HG03439 (cell line): ENCODE results near the gene SLBP.
"Not testable (repeated sequence)": the region's sequence is repeated elsewhere in the genome, so short reads cannot be mapped to it uniquely, and the experiment has no call there.

Source experiments
- ATAC-seq: cut with Tn5 transposase; IDR thresholded peaks from one replicate; pipeline ENCODE4 v1.9.1; 2021; ENCODE audit warnings: mild to moderate bottlenecking, moderate library complexity; ENCODE audit not compliant: unreplicated experiment

The SLBP gene

DNA sequence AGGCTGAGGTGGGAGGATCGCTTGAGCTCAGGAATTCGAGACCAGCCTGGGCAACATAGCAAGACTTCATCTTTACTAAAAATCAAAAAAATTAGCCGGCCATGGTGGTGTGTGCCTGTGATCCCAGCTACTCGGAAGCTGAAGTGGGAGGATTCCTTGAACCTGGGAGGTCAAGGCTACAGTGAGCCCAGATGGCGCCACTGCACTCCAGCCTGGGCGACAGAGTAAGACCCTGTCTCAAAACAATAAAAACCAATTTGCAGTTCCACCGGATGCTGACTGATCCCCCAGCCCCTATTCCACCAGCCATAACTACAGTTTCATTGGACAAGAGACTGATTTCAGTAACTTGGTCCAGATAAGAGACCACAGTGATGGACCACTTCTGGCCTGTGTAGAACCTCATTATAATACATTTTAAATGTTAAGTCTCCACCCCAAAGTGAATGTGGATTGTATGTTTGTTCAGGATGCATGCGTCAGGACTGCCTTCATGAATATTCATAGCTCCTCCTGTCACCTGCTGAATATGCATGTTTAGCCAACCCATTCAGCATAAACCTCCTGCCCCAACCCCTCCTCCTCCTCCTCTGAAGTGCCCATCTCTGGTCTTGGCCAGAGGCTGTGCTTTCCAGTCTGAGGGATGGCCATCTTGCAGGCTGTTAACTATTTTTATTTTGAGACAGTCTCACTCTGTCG, 2.3 kb upstream of the SLBP start:
- ATAC-seq = no peak

DNA sequence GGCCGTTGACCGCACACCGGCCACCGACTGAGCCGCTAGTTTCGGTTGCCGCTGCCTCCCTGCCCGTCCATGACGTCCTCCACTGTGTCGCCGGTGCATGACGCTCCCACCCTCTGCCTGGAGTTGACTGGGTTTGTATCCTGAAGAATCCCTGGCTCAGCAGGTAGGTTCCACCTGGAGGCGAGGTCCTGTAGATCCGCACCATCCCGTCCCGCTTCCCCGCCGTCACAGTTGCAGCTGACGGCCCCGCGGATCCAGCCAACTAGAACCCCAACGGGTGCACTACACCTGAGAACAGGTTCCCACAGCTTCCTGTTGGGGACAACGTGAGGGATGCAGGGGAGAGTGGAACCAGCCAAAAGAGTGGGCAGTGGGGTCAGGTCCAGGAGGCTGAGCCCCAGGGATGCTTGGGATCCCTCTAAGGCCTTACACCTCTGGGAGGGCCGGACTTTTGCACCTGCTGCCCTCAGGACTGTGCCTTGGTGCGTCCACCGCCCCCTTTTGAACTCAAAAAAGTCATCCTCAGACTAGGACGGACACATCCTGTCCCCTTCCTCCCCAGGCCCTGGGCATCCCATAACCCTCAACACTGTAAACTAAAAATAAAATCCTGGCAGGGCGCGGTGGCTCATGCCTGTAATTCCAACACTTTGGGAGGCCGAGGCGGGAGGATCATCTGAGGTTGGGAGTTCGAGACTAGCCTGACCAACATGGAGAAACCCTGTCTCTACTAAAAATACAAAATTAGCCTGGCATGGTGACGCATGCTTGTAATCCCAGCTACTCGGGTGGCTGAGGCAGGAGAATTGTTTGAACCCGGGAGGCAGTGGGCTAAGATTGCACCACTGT, 1.1 kb upstream of the SLBP start:
- peak; percentile 17 for ATAC-seq

DNA sequence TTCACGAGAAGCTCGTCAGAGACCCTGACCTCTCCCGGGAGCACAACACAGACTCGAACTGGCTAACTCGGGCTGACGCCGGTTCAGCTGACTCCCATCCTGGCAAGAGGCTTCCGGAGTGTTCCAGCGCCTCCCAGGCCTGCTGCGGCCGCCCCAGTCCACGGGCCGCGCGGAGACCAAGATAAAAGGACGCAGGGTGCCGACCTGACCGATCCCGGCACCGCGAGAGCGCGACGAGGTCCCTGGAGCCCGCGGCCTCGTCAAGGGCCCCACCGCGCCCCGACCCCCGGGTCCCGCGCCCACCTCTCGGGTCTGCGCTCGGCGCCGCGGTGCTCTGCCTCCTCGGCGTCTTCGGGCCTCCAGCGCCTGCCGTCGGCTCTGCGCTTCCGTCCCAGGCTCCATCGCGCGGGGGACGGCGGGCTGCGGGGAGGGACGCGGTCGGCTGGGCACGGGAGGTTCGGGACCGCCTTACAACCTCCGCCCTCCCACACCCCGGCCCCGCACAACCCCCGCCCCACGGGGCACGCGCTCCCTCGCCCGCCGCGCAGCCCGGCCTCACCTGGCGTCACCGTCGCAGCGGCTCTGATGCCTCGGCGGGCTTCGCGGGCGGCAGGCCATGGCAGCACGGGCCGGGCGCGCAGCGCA, 426 bp downstream of the SLBP start:
- ATAC-seq = peak; percentile 10

DNA sequence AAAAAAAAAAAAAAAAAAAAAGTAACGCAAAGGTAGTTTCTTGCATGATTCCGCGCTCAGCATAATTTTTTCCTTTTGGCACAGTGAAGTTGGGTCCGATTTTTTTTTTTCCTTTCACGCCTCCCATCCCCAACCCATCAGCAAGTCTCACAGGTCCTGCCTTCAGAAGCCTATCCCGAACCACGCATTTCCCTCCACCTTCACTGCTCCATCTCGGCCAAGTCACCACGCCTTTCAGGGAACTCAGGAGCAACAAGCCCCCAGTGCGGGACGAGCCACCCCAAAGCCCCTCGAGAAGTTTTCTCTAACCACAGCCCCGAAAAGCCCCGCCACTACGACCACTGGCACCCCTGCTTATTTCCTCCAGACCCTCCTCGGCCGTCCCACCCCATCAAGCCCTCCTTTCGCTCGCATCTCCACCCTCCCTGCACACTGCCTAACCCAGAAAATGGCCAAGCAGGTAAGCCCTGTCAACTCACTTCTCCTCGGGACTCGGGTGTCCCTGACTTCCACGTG, 1.0 kb downstream of the SLBP start:
- ATAC-seq = no peak

DNA sequence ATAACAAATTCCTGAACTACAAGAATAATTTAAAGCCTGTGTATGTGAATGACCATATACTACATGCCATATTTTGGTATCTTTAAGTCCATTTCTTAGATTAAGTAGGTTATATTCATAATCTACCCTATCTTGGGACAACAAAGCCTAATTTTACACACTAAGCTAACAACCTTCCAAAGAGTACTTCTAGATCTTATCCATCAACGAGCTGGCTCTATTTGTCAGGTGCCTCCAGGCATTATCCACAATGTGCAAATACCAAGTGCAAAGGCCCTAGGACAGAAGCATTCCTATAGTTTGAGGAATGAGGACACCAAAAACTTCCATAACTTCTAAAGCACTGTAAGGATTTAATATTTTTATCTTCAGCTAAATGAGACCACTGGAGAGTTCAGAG, 3.5 kb downstream of the SLBP start:
- ATAC-seq = no peak

DNA sequence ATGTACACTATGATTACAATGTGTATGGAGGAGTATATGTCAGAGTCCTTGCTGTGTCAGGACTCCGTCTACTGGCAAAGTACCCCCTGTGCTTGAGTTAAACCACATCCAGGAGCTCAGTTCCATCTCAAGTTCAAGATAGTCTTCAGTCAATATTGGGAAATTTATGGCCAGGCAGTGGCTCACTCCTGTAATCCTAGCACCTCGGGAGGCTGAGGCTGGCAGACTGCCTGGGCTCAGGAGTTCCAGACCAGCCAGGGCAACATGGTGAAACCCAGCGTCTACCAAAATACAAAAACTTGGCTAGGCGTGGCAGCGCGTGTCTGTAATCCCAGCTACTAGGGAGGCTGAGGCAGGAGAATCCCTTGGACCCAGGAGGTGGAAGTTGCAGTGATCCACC, 5.8 kb downstream of the SLBP start:
- no peak for ATAC-seq

DNA sequence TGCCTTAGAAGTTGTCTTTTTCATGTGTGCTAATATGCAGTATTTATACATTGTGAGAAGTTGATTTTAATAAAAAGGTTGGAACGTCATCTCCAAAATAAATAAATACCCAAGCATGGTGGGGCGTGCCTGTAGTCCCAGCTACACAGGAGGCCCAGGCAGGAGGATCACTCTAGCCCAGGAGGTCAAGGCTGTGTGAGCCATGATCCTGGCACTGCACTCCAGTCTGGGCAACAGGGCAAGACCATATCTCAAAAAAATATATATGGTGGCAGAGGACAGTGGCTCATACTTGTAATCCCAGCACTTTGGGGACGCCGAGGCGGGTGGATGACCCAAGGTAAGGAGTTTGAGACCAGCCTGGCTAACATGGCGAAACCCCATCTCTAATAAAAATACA, 6.4 kb downstream of the SLBP start:
- ATAC-seq = no peak

DNA sequence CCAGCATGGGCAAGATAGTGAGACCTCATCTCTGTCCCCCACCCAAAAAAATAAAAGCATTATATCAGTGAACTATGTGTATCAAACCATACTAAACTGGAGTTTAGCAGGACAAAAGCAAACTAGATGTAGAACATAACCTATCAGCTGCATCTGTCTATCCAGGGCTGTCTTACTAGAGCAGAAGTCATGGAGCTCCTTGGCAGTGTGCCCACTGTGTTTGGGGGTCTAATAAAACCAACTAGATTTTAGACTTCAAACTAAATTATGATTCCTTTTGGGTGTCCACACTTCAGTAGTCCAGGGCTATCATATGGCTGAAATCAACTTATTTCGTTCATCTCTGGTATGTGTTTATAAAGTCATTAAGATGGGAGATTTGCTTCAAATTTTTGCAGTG, 8.3 kb downstream of the SLBP start:
- ATAC-seq = no peak

DNA sequence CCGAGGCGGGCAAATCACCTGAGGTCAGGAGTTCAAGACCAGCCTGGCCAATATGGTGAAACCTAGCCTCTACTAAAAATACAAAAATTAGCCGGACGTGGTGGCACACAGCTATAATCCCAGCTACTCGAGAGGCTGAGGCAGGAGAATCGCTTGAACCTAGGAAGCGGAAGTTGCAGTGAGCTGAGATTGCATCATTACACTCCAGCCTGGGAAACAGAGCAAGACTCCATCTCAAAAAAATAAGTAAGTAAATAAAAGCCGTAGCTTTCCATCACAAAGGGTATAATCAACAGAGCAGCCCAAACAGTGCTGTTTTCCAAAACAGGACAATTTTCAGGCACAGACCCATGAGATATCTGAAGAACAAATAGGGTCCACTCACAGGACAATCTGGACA, 10.4 kb downstream of the SLBP start:
- ATAC-seq = not testable (repeated sequence)

DNA sequence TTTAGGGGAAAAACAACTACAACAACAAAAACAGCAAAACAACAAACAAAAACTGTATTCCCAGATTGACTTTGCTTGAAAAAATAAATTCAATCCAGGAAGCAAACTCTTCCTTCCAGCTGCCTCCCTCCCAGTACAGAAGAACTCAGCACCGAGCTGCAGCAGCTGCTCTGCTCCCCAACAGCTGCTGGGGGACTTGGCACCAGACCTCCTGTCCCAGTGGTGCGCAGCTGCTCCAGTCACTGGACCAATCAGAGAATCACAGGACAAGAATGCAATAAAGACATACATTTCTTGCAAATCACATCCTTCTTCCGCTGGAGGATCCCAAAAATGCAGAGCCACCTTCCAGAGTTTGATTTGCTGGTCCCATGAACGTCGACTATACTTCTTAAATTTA, 16.2 kb downstream of the SLBP start:
- ATAC-seq = no peak

DNA sequence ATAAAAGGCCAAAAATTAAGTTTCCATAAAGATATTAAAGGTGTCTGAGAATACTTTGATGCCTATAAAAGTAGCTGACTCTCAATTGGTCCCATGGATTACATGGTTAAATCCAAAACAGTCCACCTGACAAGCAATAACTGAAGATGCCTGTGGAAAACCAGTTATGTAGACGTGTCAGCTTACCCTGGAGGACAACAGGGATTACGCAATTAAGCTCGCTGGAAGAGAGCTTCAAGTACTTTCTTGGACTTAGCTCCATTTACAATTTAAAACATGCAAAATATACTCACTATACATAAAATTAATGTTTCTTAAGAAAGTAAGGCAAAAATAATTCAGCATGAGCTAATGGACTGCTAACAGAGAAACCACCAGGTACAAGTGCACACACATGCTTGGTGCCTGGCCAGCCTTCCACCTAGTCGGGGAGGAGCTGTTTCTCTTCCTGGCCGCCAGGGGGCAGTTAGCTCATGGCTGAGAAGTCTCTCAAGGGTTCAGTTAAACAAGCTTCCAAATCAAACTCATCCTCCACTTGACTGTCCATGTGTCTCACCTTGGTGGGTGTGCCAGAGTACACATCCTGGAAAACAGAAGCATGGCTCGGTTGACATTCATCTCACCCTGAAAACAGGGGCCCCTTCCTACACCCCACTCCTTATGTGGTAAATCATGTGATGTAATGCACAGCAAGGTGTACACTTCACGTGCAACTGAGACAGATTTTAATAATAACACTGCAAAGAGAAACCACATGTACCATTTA, 18.8 kb downstream of the SLBP start:
- ATAC-seq = peak; percentile 72

DNA sequence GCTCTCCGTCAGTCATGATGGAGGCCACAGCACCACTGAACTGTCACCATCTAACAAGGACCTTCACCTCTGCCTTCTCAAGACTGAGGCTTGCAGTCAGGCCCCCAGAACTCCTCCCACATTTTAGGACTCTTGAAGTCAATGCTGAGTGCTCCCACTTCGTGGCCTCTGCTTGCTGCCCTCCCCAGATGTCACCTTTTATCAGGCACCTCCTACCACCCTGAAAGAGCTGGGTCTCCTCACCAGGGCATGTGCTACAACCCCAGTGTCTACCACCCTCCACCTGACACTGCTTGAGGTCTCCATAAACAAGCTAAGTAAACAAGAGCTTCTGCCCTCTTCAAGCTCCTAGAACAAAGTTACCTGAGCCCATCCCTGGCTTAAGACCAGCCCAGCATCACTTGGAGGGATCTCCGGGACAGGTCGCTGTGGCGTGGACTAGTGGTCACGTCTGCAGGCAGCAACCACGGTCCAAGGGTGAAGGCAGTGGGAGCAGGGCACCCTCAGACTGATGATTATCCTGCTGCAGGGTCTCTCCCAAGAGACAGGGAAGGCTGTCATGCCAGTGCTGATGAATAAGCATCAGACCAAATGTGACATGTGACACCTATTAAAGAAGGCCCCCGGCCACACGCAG, 20.3 kb downstream of the SLBP start:
- ATAC-seq = no peak

DNA sequence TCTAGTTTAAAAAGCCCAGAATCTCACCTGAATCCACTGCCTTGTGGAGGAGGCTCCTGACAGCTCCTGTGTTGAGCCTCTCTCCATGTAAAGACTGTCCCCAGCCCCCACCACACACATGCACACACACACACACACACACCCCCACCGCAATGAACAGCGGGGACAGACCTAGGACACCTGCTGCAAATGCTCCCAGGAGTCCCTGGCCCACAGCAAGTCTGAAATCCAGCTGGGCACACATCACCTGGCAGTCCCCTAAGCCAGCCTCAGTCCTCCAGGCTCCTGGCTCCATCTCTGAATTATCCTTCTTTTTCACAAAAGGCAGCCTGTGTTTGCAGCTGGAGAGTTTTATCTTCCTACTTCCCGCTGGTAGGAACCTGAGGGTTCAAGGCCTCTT, 21.4 kb downstream of the SLBP start:
- ATAC-seq = no peak

DNA sequence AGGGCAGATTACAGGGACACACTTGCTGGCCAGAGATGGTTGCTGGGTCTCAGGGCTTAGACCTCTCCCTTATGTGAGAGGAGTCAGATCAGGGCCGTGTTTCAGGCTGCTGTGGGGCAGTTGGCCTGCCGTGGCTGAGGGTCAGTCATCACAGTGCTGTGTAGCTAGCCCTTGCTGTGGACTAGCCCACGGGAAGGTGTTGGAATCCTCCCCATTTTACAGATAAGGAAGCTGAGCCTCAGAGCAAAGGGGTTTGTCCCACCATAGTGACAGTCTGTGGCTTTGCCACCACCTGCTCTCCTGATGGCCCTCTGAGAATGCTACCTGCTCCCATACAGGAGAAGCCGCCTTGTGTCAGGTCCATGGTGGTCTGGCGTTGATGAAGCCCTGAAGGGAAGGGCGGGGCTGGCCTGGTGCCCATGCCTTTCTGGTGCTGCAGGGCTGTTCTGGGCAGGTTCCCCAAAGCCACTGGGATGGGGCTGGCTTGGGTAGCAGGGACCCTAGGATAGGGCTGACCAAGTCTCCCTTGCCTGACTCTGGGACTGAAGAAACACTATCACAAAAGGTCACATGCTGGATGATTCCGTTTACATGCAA, 25.6 kb downstream of the SLBP start:
- ATAC-seq = no peak

DNA sequence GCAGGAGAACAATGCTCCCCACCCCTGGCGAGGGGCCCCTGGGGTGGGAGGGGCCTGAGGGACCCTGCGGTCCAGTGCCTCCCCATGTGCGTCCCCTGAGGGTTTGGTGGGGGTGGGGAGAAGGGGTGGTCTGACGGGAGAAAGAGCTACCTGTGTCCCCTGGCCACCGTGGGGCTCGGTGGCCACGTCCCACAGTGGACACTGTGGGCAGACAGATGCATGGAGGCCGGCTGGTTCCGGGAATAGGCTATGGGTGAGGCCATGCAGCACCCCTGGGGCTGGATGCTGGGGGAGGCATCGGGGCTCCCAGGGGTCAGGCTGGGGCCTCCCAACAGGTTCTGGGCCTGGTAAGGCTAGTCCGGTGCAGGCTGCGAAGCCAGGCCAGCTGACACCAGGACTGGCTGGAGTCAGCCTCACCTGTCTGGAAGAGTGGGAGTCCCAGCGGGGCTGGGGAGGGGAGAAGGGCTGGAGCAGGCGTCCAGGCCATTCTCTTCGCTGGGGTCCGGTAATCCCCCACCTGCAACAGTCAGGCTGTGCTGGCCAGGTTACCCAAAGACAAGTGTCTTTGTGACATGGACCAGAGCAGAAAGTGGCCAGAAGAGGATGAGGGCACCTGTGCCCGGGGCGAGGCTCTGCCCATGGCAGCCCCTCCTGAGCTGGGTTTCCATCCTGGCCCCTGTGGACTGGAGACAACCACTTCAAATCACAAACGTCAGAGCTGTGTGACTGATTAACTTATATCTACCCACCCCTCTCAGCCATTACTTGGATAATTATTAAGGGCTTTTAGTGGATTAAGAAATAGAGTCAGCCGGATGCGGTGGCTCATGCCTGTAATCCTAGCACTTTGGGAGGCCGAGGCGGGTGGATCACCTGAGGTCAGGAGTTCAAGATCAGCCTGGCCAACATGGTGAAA, 26.6 kb downstream of the SLBP start:
- ATAC-seq = no peak

DNA sequence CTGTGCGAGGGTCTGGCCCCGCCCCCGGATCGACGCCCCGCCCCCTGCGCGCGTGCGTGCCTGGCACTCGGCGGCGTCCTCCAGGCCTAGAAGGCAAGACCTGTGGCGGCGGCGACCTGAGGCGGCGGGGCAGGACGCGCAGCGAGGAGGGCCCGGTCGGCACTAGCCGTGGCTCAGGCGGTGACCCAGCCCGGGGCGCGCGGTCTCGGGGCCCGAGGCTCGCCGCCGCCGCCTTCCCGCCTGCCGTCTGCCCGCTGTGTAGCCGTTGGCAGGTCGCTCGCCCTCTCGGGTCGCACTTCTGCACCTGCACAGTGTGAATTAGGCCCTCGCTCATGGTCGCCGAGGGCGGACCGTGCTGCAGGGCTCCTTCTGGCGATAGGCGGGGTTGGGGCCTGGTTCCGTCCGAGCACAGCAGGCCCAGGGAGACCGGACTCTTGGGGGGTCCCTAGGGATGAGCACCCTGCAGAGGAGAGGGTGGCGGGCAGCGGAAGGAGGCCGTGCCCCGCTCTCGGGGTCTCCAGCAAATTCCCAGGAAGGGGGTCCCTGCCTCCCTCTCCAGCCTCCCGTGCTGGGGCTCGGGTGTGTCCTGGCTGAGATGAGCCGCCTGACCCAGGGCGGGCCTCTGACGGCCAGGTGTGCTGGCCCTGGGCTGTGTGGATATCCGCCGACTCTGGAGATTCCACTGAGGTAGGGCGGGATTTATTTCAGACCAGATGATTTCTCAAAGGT, 27.4 kb downstream of the SLBP start:
- ATAC-seq = peak; percentile 9

DNA sequence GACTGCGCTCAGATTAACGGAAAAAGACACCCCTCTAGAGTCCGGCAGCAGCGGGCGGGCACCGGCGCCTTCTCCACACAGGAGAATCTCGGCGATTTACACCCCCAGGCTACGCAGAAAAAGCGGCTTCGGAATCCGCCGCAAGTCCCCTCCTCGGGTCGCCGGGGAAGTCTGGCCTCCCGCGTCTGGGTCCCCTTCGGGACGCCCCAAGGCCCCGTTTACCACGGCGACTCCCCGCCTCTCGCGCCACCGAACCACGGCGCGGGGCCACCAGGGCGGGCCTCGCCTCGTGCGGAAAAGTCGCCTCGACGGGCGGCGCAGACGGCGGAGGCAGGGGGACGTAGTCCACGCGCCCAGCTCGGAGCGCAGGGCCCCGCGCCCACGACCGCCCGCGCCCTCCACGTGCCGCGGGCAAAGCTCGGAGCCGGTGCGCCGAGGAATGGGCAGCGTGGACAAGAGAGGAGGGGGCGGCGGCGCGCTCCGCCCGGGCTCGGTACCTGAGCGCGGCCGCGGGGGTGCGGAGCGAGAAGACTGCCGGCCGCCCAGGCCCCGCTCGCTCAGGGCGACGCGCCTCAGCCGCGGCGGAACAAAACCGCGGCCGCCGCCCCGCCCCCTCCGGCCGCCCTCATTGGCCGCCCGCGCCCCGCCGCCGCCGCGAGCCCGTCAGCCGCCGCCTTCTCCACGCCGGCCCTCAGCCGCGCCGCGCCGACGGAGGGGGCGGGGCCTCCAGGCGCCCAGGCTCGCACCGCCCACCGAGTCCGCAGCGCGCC, 28.2 kb downstream of the SLBP start, which contains the start of gene FAM53A:
Gene FAM53A (minus strand): TSS at position 578 of the 770 bp plus-strand sequence. CDS start 15,572 bp downstream, outside the sequence.
- peak; percentile 81 for ATAC-seq
